22Rv1 (cell line): ENCODE measurements around the gene FANCC.

Source experiments
- H3K27ac ChIP-seq: fragments of 450-650 bp; 2 replicates; pipeline ENCODE4 v1.5.1; 2017
- ZFX ChIP-seq: fragments of 450-650 bp; IDR thresholded peaks from 2 replicates; pipeline ENCODE4 v1.6.1; 2017; ENCODE audit warnings: antibody characterized with exemption, borderline replicate concordance
- TF ChIP-seq, protein P1 (sequence below): fragments of 450-650 bp; IDR thresholded peaks from 2 replicates; pipeline ENCODE4 v1.5.1; 2017; ENCODE audit warnings: mild to moderate bottlenecking

FANCC gene

DNA sequence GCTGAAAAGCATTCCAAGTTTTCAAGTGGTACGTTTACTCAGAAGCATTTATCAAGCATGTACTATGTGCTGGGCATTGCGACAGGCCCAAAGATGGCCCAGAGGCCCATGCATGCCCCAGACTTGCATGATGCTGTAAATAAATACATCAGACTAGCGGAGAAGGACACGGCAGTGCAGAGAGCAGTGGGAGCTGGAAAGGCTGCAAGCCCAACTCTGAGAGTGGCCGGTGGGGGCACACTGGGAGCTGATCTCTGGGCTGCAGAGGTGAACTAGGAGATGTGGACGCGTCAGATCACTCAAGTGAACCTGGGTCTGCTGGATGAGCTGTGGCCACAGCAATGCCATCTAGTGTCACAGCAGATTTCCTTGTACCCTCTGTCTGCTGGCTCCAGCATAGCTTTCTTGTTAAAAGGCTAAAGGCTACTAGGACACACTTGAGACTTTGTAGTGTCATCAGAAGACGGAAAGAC lies 246.9 kb downstream of the FANCC start:
- TF ChIP-seq, protein P1, sequence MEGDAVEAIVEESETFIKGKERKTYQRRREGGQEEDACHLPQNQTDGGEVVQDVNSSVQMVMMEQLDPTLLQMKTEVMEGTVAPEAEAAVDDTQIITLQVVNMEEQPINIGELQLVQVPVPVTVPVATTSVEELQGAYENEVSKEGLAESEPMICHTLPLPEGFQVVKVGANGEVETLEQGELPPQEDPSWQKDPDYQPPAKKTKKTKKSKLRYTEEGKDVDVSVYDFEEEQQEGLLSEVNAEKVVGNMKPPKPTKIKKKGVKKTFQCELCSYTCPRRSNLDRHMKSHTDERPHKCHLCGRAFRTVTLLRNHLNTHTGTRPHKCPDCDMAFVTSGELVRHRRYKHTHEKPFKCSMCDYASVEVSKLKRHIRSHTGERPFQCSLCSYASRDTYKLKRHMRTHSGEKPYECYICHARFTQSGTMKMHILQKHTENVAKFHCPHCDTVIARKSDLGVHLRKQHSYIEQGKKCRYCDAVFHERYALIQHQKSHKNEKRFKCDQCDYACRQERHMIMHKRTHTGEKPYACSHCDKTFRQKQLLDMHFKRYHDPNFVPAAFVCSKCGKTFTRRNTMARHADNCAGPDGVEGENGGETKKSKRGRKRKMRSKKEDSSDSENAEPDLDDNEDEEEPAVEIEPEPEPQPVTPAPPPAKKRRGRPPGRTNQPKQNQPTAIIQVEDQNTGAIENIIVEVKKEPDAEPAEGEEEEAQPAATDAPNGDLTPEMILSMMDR = no peak
- no peak for TF ChIP-seq ZFX

DNA sequence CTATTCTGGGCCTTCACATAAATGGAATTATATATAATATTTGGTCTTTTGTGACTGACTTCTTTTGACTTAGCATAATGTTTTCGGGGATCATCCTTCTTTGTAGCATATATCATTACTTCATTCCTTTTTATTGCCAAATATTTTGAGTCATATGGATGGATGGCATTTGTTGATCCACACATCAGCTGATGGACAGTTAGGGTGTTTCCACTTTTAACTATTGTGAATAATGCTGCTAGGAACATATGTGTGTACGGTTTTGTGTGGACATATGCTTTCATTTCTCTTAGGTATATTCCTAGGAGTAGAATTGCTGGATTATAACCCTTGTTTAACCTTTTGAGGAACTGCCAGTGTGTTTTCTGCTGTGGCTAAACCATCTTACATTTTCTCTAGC lies 249.6 kb downstream of the FANCC start:
- H3K27ac ChIP-seq = no peak overlapping the region
- TF ChIP-seq ZFX = no peak
- TF ChIP-seq, protein P1 = no peak

More for the DNA sequence above, 246.9 kb downstream of the FANCC start:
- peak overlapping the region; percentile 34 for H3K27ac ChIP-seq

DNA sequence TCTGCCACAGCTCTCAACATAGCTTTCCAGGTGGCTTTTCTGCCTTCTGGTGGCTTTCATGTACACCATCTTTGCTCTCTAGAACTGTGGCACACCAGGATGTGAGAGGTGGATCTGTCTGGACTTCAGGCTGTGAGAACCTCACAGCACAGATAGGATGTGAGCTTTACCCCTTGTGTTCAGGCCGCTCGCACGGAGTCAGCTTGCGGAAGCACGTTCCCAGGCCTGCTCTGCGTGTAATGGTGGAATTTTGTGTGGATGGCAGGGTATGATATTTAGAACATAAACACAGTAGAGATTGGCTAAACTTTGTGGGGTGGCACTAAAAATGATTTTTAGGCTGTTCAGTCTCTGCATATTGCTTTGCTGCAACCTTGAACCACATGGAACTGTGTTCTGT lies 250.5 kb downstream of the FANCC start:
- TF ChIP-seq ZFX = no peak
- TF ChIP-seq, protein P1 = no peak
- H3K27ac ChIP-seq = peak overlapping the region; percentile 92

DNA sequence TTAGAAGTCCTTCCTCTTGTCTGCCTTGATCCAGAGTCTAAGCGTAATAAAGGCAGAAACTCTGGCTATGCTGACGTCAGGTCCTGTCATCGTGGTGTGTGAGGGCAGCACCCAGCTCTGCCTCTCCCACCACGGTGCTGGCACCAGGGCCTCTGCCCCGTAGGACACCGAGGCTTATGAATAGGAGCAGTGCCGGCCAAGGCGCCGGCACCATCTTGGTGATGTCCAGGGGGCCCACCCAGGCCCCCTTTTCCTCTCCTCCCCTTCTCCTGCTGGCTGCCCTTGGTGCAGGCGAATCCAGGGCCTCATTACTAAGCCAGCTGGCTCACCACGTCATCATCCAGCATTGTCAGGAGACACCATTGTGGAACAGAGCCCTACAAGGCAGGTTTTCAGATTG lies 252.3 kb downstream of the FANCC start:
- TF ChIP-seq, protein P1 = no peak
- no peak for TF ChIP-seq ZFX
- H3K27ac ChIP-seq = peak overlapping the region; percentile 92

DNA sequence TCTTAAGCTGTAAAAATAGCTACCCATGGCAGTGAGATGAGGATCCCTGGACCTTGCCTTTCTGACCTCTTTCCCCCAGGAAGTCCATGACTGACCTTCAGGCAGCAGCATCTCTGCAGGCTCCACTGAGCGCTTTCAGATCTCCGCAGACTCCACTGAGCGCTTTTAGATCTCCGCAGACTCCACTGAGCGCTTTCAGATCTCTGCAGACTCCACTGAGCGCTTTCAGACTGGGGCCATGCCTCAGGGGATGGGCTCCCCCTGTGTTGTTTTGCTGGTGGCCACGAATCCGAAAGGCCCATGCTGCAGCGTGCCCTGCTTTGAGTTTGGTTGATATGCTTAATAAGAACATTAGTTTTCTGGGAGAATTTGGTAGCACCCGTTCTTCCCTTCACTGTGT lies 254.2 kb downstream of the FANCC start:
- no peak for TF ChIP-seq ZFX
- TF ChIP-seq, protein P1 = no peak
- H3K27ac ChIP-seq = peak overlapping the region; percentile 92

DNA sequence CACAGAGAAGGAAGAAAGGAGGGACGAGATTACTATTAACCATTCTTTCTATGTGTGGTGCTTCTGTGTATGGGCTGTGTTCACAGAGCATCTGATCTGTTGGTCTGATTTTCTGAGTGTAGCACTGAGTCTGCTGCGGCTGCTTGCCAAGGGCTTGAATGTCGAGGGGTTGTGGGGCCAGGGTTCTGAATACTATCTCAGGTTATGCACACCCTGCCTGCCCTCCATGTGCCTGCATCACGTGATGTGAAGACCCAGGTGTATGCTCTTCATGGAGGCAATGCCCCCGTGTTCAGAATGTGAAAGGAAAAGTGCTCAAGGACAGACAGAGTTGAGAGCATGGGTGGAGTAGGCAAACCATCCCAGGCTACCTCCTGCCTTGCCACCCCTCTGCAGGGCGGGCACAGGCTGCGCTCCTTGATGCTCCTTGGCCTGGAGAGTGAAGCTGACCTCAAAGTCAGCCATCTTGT lies 254.9 kb downstream of the FANCC start:
- H3K27ac ChIP-seq = peak overlapping the region; percentile 92
- TF ChIP-seq, protein P1 = no peak
- TF ChIP-seq ZFX = no peak

DNA sequence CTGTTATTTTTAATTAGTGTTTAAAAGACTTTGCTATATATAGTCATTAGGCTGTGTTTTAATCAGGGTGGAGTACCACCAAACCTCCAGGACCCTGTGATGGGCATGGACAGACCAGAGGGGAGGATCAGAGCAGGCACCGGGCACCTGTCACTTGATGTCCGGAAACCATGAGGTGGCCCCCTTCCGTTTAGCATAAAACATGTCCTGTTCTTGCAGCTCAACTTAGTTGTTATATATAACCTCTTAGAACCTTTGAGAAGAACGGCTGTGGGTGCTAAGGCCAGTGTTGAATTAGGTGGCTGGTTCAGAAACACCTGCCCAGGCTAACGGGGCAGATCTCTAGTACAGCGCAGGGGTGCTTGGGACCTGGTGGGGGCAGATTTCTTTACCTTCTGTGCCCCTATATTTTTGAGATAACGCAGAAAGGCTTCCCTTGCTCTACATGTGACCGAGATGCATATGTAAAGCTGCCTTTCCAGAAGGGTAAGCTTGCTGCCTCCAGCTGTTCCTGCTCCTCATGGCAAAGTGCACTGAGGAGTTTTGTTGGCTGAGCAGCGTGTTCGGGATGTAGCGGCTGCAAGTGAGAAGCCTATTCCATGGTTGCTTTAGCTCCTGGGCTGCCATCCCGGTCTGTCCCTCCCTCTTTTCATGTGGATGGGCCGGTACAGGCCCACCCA lies 255.5 kb downstream of the FANCC start:
- TF ChIP-seq, protein P1 = no peak
- TF ChIP-seq ZFX = no peak
- H3K27ac ChIP-seq = peak overlapping the region; percentile 92
